Endothelial cell of umbilical vein (primary cell): ENCODE results near the gene DEFB124. TPM values are rescaled to one million over a fixed set of nuclear protein-coding genes. Genes with fewer than 3 reads are reported as not detected.
"Not testable (repeated sequence)": the region's sequence is repeated elsewhere in the genome, so short reads cannot be mapped to it uniquely, and the experiment has no call there.

ENCODE experiments used
- BruUV-seq: library from RNA; stranded (reverse); fragments of 400-500 nt; replicated peaks from 2 replicates; lab custom pipeline; 2021; lab: Mats Ljungman, UMichigan
- CTCF ChIA-PET: fragments of 300-600, 350-600 bp; sonication (Branson Sonifier 250); formaldehyde crosslinking; loops from one replicate; lab custom pipeline; 2021; ENCODE audit warnings: antibody characterized with exemption, inconsistent platforms; lab: Charles Lee
- POLR2A ChIA-PET: fragments of 300-600, 350-600 bp; sonication (Branson Sonifier 250); formaldehyde crosslinking; loops from one replicate; lab custom pipeline; 2021; ENCODE audit warnings: antibody characterized with exemption, inconsistent platforms; lab: Charles Lee
- DNase-seq: peaks from one replicate; pipeline ENCODE4 v3.0.0-alpha.2; 2011; ENCODE audit warnings: low read depth, low spot score
- FAIRE-seq: peaks from 2 replicates; lab custom pipeline; 2011; peaks lifted over from hg19 to GRCh38; lab: Jason Lieb, UNC
- H2AFZ ChIP-seq: 2 replicates; pipeline ENCODE4 v1.6.0; 2012; ENCODE audit warnings: low read depth, low read length, control low read depth, inconsistent platforms
- H3K27ac ChIP-seq: 2 replicates; pipeline ENCODE4 v1.5.1; 2011; ENCODE audit warnings: low read depth, mild to moderate bottlenecking, control low read depth, low read length, moderate library complexity; ENCODE audit not compliant: insufficient read depth
- H3K27me3 ChIP-seq, 2 experiments: 2 replicates each; pipeline versions ENCODE4 v1.6.0 to v1.6.1; 2011; ENCODE audit warnings: low read length in 2 of 2, mixed read lengths in 1 of 2; ENCODE audit not compliant: control insufficient read depth in 2 of 2, insufficient read depth in 2 of 2
- H3K36me3 ChIP-seq, 2 experiments: 2 replicates in 1 of 2; 3 replicates in 1 of 2; pipeline ENCODE4 v1.5.1; 2011; ENCODE audit warnings: low read length in 2 of 2, mild to moderate bottlenecking in 1 of 2, moderate library complexity in 1 of 2; ENCODE audit not compliant: control insufficient read depth in 2 of 2, insufficient read depth in 2 of 2; ENCODE audit errors: extremely low read depth in 1 of 2
- H3K4me1 ChIP-seq: 3 replicates; pipeline ENCODE4 v1.5.1; 2011; ENCODE audit warnings: mild to moderate bottlenecking, low read length; ENCODE audit not compliant: control insufficient read depth, insufficient read depth; ENCODE audit errors: extremely low read depth
- H3K4me2 ChIP-seq: 2 replicates; pipeline ENCODE4 v1.6.1; 2011; ENCODE audit warnings: low read length, control low read depth, mixed read lengths; ENCODE audit not compliant: insufficient read depth
- H3K4me3 ChIP-seq, 3 experiments: fragments of 200-600 bp in 1 of 3; sonication (generic), shearing (Covaris generic) in 1 of 3; replicated peaks in 1 of 3; 2 replicates each; pipeline ENCODE4 v1.5.1; 2011 to 2016; ENCODE audit warnings: control low read depth in 3 of 3, low read length in 3 of 3, mild to moderate bottlenecking in 2 of 3, inconsistent platforms in 1 of 3, low read depth in 1 of 3, moderate library complexity in 1 of 3; ENCODE audit not compliant: insufficient read depth in 1 of 3
- H3K79me2 ChIP-seq: 2 replicates; pipeline ENCODE4 v1.6.0; 2012; ENCODE audit warnings: low read length, inconsistent platforms; ENCODE audit not compliant: control insufficient read depth, insufficient read depth
- H3K9ac ChIP-seq: replicated peaks from 2 replicates; pipeline ENCODE3; 2011; ENCODE audit warnings: low read length, control low read depth; ENCODE audit not compliant: insufficient read depth; ENCODE audit errors: extremely low read depth
- H3K9me1 ChIP-seq: replicated peaks from 3 replicates; pipeline ENCODE4 v1.6.0; 2011; ENCODE audit warnings: mild to moderate bottlenecking, low read length; ENCODE audit not compliant: control insufficient read depth, insufficient read depth; ENCODE audit errors: extremely low read depth
- H3K9me3 ChIP-seq: replicated peaks from 2 replicates; pipeline ENCODE4 v1.5.1; 2012; ENCODE audit warnings: low read length, inconsistent platforms; ENCODE audit not compliant: control insufficient read depth, insufficient read depth
- H4K20me1 ChIP-seq: replicated peaks from 2 replicates; pipeline ENCODE3; 2011; ENCODE audit warnings: mild to moderate bottlenecking, low read length; ENCODE audit not compliant: control insufficient read depth, insufficient read depth; ENCODE audit errors: extremely low read depth
- EZH2 ChIP-seq: IDR thresholded peaks from 2 replicates; pipeline ENCODE4 v1.6.1; 2012; ENCODE audit warnings: borderline replicate concordance, low read depth, mild to moderate bottlenecking, moderate library complexity, low read length, inconsistent platforms; ENCODE audit not compliant: severe bottlenecking
- FOS ChIP-seq: IDR thresholded peaks from 2 replicates; pipeline ENCODE4 v1.6.1; 2011; ENCODE audit warnings: mild to moderate bottlenecking, low read length, moderate library complexity, borderline replicate concordance; ENCODE audit not compliant: insufficient read depth
- GATA2 ChIP-seq: IDR thresholded peaks from 2 replicates; pipeline ENCODE4 v1.7.0; 2011; ENCODE audit warnings: low read depth, mild to moderate bottlenecking, moderate library complexity, mixed read lengths, low read length; ENCODE audit not compliant: insufficient read length, insufficient read depth
- JUN ChIP-seq: IDR thresholded peaks from 2 replicates; pipeline ENCODE4 v1.6.1; 2011; ENCODE audit warnings: borderline replicate concordance, low read depth; ENCODE audit not compliant: insufficient read length, insufficient read depth
- MYC ChIP-seq: IDR thresholded peaks from one replicate; pipeline ENCODE4 v1.6.1; 2011; ENCODE audit warnings: mild to moderate bottlenecking, low read depth, low read length
- POLR2A ChIP-seq: IDR thresholded peaks from 2 replicates; pipeline ENCODE4 v1.6.1; 2012; ENCODE audit warnings: low read depth, mild to moderate bottlenecking, control low read depth, low read length
- POLR2AphosphoS5 ChIP-seq: IDR thresholded peaks from 2 replicates; pipeline ENCODE4 v1.6.1; 2012; ENCODE audit warnings: low read depth, mild to moderate bottlenecking, control low read depth, low read length, moderate library complexity; ENCODE audit not compliant: insufficient read depth
- dilution Hi-C: fragments of 300-500 bp; cut with MboI; formaldehyde crosslinking; loops from one replicate; pipeline ENCODE4 v1.15.0; 2019; ENCODE audit warnings: low sequenced_read_pairs; ENCODE audit not compliant: extremely low pct_ligation_motif_present
- intact Hi-C: fragments of 100-400 bp; cut with micrococcal nuclease; formaldehyde crosslinking; loops from one replicate; pipeline ENCODE4 v1.10.0; 2022
- polyA plus RNA-seq, 4 experiments: library from polyadenylated mRNA; depleted of rRNA in 3 of 4; stranded (reverse) in 3 of 4; unstranded in 1 of 4; fragments of >200 nt; gene quantifications; 2 replicates each; pipeline versions ENCODE4 v1.2.1 to v1.2.3, GENCODE V29; 2011 to 2012; ENCODE audit warnings: missing spikeins in 1 of 4
- total RNA-seq: library from RNA; stranded (reverse); gene quantifications from 2 replicates; pipeline ENCODE4 v1.2.3, GENCODE V29; 2021
- TF ChIP-seq, protein P1 (sequence below), 2 donors: IDR thresholded peaks; 1 replicate in 1 of 2; 2 replicates in 1 of 2; pipeline ENCODE4 v1.5.1; 2011; ENCODE audit warnings: low read length in 2 of 2, mild to moderate bottlenecking in 2 of 2, moderate library complexity in 2 of 2, control low read depth in 1 of 2, inconsistent platforms in 1 of 2, low read depth in 1 of 2; ENCODE audit not compliant: insufficient read depth in 1 of 2; ENCODE audit errors: extremely low read depth in 1 of 2
- TF ChIP-seq, protein P2 (sequence below): IDR thresholded peaks from 2 replicates; pipeline ENCODE4 v1.6.1; 2011; ENCODE audit not compliant: insufficient read depth, insufficient read length

DEFB124 gene
- total and polyA plus RNA-seq, 2 donors (not counting 3 experiments of a cell fraction or from before 2014, with no cell fraction given): not detected

- no TSS peak for BruUV-seq
- dilution Hi-C loops: no loop called here
- POLR2A ChIA-PET: no interaction called here
Measured at GRCh38 chr20:31522731-31523130, 47.8 kb upstream of the DEFB124 start.

GRCh38 chr20:31521267-31521666 lies 46.3 kb upstream of the DEFB124 start:
- FAIRE-seq, DNase-seq, POLR2A ChIA-PET, H4K20me1 ChIP-seq, BruUV-seq, dilution Hi-C loops, H3K36me3 ChIP-seq, intact Hi-C loops, H3K9ac ChIP-seq, H3K27me3 ChIP-seq, H2AFZ ChIP-seq, H3K9me1 ChIP-seq, H3K9me3 ChIP-seq, H3K27ac ChIP-seq, H3K4me2 ChIP-seq, H3K4me3 ChIP-seq: not testable (repeated sequence)
- H3K79me2 ChIP-seq: peaks cover 81% of the 10 kb centered on the region
- CTCF ChIA-PET: interaction anchor here (1.0 to 1.2 kb wide), 5 partner anchors 18 to 92 kb away, joined by 3 to 6 read pairs (median 5); no protein-coding TSS in a partner anchor
- H3K4me1 ChIP-seq: peaks cover 24% of the 10 kb centered on the region

More at GRCh38 chr20:31522731-31523130, 47.8 kb upstream of the DEFB124 start:
- H3K36me3 ChIP-seq: peaks cover 4 to 12% of the 10 kb centered on the region in 2 experiments
- peaks cover 13% of the 10 kb centered on the region for H3K4me1 ChIP-seq
- DNase-seq (no peak), FAIRE-seq (no peak)
- no peak overlapping the region for H3K4me3 ChIP-seq
- no peak overlapping the region for H2AFZ ChIP-seq
- intact Hi-C loops: no loop called here
- no peaks in the 10 kb centered on the region for H4K20me1 ChIP-seq
- H3K27me3 ChIP-seq: no peaks in the 10 kb centered on the region
- H3K27ac ChIP-seq: no peak overlapping the region
- TF ChIP-seq MYC (no peak), POLR2AphosphoS5 (no peak), EZH2 (no peak), GATA2 (no peak), FOS (no peak), JUN (no peak), POLR2A (no peak)
- TF ChIP-seq, protein P1, sequence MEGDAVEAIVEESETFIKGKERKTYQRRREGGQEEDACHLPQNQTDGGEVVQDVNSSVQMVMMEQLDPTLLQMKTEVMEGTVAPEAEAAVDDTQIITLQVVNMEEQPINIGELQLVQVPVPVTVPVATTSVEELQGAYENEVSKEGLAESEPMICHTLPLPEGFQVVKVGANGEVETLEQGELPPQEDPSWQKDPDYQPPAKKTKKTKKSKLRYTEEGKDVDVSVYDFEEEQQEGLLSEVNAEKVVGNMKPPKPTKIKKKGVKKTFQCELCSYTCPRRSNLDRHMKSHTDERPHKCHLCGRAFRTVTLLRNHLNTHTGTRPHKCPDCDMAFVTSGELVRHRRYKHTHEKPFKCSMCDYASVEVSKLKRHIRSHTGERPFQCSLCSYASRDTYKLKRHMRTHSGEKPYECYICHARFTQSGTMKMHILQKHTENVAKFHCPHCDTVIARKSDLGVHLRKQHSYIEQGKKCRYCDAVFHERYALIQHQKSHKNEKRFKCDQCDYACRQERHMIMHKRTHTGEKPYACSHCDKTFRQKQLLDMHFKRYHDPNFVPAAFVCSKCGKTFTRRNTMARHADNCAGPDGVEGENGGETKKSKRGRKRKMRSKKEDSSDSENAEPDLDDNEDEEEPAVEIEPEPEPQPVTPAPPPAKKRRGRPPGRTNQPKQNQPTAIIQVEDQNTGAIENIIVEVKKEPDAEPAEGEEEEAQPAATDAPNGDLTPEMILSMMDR (IDR thresholded peaks at IDR 0.05; ENCODE audit: extremely low read depth in 1 of 2, insufficient read depth in 1 of 2, low read depth in 1 of 2, low read length in 2 of 2): no peak
- TF ChIP-seq, protein P2, sequence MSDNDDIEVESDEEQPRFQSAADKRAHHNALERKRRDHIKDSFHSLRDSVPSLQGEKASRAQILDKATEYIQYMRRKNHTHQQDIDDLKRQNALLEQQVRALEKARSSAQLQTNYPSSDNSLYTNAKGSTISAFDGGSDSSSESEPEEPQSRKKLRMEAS: no peak
- no peaks in the 10 kb centered on the region for H3K9me1 ChIP-seq
- CTCF ChIA-PET: interaction anchor here (1.0 to 1.3 kb wide), 2 partner anchors 19 to 35 kb away, joined by 4 read pairs; no protein-coding TSS in a partner anchor
- no peak overlapping the region for H3K9ac ChIP-seq
- H3K9me3 ChIP-seq: no peaks in the 10 kb centered on the region
- peaks cover 74% of the 10 kb centered on the region for H3K79me2 ChIP-seq
- H3K4me2 ChIP-seq: no peak overlapping the region
